HEK293T (cell line): ENCODE measurements around the gene NME2.

Source experiments
- ELF4 ChIP-seq: fragments of 450-650 bp; IDR thresholded peaks from 2 replicates; pipeline ENCODE4 v1.6.1; 2017; ENCODE audit warnings: antibody characterized with exemption
- FOXK2 ChIP-seq: fragments of 450-650 bp; IDR thresholded peaks from 2 replicates; pipeline ENCODE4 v1.6.1; 2016; ENCODE audit warnings: mild to moderate bottlenecking
- FOXM1 ChIP-seq: fragments of 450-650 bp; IDR thresholded peaks from 2 replicates; pipeline ENCODE4 v1.6.1; 2017; ENCODE audit warnings: mild to moderate bottlenecking, borderline replicate concordance
- SUZ12 ChIP-seq: fragments of 450-650 bp; IDR thresholded peaks from 2 replicates; pipeline ENCODE4 v1.6.1; 2016; ENCODE audit warnings: mild to moderate bottlenecking

- TF ChIP-seq FOXK2, result no peak
- no peak for TF ChIP-seq SUZ12
- no peak for TF ChIP-seq ELF4
- no peak for TF ChIP-seq FOXM1
These were observed 17.0 kb upstream of the NME2 start for GRCh38 chr17:51149163-51149562.
